Amniotic stem cell (primary cell): ENCODE results near the gene RAPGEF1.
"Not testable (repeated sequence)": the region's sequence is repeated elsewhere in the genome, so short reads cannot be mapped to it uniquely, and the experiment has no call there.

ENCODE experiments used
- DNase-seq: peaks from one replicate; lab custom pipeline; 2025; lab: John Stamatoyannopoulos, UW

The RAPGEF1 gene

DNA sequence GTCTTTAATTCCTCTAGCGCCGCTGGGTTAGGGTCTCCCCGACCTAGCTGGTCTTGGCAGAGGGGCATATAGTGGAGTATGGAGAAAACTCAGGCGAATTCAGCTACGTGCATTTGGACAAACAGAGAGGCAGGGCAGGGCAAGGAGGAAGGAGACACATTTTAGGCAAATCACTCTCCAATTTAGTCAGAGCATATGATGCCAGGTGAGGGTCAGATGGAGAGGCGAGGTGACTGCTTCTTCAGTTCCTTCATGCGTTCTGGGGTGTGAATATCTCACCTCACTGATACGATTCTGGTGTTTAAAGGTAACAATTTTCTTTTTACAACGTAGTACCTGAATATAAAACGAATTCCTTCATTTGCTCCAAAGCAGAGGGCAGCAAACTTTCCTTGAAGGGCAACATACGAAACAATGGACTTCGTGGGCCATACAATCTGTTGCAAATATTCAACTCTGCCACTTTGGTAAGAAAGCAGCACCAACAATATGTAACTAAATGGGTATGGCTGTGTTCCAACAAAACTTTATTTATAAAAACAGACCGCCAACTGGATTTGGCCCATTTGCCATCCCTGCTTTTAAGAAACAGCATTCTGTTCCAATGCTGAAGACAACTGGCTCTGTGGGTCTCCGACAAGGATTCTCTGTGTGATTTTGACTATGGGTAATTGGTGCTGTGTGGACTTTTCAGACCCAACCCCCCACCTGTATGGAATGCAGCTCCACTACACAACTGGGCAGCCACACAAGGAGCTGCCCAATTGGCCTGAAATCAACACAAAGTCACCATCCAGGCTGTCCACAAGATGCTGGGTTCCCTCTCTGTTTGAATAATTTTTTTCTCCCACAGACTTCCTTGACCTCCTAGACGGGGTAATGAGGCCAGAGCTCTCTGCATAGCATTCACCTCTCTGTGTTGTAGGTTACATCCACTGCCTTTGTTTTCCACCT is 53.8 kb downstream of the RAPGEF1 start:
- DNase-seq, result no peak

DNA sequence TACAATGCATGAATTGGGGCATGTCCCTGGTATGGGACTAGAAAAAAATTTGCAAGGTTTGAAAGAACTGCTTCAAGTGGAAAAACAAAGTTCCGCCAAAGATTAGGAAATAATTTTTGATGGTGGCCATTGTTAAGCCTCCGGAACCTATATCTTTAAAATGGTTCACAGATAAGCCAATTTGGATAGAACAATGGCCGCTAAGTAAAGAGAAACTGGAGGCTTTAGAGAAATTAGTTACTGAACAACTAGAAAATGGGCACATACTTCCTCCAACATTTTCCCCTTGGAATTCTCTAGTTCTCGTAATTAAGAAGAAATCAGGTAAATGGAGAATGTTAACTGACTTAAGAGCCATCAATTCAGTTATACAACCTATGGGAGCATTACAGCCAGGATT is 56.8 kb downstream of the RAPGEF1 start:
- DNase-seq, result not testable (repeated sequence)

DNA sequence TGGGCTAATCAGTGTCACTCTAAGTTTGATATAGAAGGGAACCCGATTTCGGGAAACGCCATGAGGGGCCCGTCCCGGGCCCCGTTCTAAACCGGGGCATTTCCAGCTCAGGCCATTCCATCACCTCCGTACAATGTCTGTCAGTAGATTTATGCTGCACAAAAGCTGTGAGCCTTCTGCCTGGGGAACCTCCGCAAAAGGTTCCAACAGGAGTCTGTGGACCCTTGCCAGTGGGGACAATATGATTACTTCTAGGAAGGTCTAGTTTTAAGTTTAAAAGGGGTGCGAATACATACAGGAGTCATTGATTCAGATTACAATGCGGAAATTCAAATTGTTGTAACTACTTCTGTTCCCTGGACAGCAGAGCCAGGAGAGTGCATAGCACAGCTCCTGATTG is 57.6 kb downstream of the RAPGEF1 start:
- DNase-seq, result no peak

DNA sequence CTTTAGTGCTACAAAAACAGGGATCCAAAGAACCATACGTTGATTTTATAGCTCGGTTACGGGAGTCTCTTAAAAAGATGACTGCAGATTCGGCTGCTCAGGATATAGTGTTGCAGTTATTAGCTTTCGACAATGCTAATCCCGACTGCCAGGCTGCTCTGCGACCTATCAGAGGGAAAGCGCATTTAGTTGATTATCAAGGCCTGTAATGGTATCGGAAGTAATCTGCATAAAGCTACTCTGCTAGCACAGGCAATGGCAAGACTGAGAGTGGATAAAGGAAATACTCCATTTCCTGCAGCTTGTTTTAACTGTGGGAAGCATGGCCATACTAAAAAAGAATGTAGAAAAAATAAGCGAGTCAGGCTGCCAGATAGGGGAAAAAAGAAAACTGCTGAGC is 58.0 kb downstream of the RAPGEF1 start:
- DNase-seq, result not testable (repeated sequence)

DNA sequence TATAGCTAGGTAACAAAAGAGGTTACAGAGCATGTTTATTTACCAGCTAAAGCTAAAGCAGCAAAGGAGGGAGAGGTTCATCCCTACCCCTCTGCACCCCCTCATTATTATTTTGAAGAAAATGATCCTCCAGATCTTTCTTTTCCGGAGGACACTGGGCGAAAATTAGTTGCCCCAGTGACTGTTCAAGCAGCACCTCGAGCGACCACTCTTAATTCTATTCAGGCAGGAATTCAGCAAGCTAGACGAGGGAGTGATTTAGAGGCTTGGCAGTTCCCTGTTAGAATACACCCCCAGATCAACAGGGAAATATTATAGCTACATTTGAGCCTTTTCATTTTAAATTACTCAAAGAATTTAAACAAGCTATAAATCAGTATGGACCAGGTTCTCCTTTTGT is 58.8 kb downstream of the RAPGEF1 start:
- DNase-seq, result not testable (repeated sequence)

DNA sequence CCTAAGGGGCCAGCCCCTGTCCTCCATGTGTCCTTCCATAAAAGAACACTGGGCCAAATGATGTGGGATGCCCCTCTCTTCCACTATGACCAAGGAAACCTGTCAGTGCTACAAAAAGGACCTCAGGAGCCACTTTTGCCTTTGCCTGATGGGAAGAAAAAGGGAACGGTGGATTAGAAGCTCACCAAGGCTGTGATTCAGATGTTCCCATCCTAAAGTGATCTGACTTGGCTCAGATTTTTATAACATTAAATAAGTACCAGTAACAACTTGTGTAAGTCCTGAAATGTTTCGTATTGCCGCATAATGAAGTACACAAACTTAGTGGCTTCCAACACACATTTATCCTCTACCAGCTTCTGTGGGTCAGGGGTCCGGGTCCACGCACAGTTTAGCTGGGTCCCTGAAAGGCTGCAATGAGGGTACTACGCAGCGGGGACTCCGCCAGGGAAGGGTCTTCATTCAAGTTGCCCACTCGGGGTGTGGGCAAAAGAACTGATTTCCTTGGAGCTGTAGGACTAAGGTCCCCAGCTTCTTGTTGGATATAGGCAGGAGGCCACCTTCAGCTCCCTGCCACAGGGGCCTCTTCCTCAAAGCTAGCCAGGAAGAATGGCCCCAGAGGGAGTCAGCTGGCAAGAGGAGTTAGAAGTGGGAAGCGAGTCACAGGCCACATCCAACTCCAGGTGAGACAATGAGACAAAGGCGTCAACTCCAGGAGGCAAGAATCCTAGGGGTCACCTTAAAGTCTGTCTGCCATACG is 60.4 kb downstream of the RAPGEF1 start:
- DNase-seq, result no peak

DNA sequence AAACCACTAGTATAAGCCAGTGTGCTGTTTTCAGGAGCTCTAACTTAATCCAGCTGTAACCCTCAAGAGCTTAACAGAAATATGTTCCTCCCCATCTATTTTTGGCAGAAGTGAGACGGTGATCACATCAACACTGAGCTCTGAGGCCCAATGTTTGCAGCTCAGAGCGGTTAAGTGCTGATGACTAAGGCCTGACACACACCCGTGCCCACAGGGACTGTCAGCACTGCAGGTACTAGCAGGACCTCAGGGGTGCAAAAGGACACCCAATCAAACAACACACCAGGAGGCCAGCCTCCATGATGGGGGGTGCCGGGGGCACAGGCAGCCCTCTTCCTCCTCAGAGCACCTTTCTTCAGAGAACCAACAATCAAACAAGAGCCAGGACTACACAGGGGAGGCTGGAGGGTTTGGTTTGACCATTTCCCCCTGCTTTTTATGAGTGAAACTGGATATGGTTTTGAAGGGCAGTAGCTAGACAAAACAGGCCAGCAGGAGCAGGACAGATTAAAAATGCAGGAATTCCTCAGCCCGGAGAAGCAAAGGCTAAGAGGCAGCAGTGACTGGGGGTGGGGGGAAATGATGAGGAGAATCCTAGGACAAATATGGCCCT is 61.3 kb downstream of the RAPGEF1 start:
- DNase-seq, result peak; percentile 81

DNA sequence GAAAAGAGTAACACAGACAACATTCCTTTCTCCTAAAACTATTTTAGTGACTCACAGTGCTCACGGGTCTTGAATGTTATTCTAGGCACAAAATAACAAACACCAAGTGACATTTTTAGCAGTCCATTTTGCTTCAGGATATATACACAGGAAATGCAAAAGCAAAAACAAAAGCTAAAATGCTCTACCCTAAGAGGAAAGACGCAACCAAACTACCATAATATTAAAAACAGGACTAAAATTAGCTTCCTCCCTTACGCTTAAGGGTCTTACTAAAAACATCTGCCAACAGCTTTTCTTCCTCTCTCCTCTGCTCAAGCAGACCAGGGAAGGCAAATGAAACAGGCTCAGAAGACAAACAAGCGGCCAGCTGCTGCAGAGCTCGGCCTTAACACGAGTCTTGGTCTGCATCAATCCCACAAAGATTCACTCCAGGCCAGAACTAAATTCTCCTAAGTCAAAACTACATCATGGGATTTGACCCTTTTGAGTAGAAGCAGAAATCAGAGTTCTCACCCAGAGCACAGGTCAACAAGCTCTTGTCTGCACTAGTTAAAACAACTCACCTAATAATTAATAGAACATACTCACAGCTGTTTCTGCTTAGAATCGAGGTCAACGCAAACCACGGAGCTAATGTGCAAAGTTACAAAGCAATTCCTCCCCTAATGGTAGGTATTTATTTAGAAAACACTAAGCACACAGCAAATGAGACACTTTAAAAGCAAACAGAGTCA is 62.3 kb downstream of the RAPGEF1 start:
- peak; percentile 31 for DNase-seq

DNA sequence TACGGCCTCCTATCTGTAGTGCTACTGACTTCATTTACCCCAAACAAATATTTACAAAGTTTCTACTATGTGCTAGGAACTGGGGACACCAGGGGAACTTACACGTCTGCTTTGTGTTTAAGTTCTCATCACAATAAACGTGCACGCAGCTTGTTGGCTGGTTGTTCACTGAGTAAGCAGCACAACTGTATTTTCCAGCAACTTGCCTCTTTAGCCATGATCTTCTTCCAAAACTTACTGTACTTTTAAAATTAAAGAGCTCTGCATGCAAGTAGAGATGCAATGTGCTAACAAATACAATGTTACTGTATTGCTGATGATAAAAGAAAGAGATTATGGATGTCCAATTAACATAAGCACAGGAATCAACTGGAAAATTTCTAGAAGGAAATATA is 62.8 kb downstream of the RAPGEF1 start:
- DNase-seq, result no peak

DNA sequence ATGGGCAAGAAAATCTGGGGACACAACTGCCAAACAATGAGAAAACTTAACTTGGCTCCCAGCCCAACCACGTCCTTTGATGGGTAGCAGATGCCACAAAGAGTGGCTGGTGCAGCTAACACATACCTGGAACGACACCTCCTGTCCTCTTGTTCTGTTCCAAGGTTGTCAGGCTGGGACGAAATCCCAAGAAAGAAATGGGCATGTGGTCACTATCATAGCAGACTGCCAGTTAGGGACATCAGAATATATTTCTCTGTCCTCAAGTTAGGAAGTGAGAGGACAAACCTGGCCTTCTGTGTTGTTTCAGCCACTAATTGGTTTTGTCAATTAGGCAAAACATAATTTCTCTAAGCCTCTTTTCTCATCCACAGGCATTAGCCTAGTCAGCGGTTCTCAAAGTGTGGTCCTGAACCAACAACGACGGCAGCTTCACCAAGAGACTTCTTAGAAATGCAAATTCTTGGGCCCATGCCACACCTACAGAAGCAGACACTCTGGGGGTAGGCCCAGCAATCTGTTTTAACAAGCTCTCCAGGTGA is 63.4 kb downstream of the RAPGEF1 start:
- no peak for DNase-seq

DNA sequence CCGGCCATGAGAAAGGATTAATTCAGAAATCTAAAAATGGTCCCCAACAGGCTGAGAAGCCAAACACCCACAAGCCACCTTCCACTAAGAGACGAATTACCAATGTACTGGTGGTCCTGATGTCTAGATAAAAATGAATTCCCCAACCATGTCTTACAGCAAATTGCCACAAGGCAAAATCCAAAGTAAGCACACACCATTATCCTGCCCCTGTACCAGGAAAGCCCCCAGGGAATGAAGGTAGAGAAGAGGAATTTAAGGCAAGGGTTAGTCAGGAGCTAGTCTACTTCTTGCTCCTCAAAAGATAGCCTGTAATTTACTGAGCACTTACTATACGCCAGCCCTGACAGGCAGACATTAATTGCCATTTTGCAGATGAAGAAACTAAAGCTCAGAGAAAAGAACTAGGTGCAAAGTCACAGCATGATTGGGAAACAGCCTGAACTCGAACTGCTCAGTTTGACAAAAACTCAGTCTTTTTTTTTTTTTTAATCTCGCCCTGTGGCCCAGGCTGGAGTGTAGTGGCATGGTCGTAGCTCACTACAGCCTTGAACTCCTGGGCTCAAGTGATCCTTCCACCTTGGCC is 64.3 kb downstream of the RAPGEF1 start:
- DNase-seq, result no peak

DNA sequence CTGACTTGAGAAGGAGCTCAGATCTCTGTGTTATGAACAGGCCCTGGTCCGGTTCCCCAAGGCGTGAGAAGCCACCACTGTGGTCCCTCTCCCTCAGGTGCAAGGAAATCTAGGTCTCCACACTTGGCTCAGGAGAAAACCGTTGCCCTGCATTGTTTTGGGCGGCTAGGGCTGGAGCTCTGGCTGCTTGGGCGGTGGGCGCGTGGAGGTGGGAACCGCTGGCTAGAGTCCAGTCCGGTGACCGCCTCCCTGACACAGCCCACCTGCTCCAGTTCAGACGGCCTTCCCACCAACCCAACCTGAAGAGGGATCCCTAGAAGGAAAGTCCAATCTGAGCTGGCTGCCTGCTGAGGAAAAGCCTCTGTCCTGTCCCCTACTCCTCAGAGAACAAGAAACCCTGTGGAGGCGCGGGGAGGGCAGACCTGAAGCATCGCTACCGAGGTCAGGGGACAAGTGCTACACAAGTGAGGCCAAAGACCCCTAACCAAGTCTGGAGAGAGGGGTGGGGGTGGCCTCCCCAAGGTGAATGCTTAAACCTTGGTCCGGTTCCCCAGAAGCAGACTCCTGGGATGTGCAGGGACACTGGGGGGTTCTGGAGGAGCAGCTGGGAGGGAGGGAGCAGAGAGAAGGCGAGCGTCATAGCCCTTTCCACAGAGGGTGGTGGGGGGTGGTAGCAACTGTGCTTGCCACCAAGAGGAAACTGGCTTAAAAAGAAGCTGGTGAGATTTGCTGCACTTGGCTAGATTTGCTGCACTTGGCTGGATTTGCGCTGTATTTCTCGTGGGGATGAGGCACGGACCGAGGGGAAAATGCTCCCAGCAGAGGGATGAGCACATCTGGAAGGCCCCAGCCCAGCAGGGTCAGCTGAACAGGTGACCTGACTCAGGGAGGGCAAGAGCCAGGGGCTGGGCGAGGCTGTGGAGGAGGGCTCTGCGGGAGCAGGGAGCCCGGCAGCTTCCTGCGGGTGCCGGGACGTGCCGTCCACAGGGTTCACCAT is 65.2 kb downstream of the RAPGEF1 start:
- DNase-seq, result no peak

DNA sequence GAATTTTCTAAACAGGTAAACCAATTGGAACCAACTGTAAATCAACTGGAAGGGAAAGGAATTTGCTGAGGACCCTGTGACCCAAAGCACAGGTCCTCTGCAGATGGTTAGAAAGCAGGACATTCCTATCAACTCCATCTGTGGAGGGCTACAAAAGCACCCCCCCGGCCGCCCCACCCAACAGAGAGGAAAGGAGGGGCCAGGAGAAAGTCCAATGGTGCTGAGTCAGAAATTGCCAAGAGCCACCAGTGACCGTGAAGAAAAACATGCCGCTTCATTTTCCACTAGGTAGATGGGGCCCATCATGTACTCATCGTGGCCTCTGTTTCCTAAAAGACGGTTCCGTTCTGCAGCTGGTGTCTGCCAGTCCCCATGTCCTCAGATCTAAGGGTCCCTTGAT is 66.3 kb downstream of the RAPGEF1 start:
- no peak for DNase-seq

DNA sequence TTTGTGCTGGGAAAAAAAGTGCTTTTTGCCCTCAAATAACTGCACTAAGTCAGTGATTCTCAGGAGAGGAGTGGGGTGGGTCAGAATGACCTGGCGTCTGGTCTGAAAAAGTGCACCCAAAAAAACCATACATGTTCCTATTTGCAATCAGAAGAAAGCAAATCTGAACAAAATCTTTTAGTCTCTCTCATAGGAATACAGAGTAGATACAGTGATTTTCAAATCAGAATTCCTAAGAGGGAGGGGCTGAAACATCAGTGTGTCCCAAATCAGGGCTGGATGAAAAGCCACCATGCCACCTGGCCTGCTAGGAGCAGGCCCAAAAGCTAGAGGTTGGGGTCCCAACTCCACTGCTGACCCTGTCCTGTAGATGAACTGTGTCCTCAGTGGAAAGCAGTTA is 66.8 kb downstream of the RAPGEF1 start:
- DNase-seq, result no peak

DNA sequence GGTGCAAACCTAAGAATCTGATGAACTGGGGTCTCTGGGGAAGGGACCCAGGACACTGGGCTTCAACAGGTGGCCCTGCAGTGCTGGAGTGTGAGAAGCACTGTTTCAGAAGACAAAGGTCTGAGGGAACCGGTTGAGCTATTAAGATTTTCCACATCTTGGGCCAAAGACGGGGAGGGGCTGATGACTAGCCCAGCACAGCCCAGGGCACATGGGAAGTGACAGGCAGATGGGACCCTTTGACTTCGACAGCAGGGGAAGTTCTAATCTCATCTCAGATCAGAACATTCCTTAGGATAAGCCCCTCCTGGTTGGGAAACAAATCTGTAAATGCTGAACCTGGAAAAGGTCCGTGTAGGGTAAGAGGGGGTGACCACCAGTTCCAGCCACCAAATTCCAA is 67.4 kb downstream of the RAPGEF1 start:
- no peak for DNase-seq

DNA sequence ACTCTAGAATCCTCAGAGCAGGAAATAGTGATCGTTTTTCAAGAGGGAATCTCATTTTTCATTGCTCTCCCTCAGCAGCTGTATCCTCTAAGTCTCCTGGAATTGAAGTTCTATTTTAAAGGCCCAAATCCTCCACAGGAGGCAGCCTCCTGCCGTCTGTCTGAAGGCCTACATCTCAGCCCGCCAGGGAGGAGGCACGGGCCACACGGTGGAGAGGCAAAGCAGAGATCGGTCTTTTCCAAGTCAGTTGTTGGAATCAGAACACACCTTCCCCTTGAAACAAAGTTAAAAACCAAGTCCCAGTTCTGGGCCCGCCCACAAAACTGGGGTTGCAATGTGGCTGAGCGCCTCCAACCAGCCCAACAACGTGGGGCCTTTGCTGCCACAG is 68.7 kb downstream of the RAPGEF1 start:
- DNase-seq, result no peak

DNA sequence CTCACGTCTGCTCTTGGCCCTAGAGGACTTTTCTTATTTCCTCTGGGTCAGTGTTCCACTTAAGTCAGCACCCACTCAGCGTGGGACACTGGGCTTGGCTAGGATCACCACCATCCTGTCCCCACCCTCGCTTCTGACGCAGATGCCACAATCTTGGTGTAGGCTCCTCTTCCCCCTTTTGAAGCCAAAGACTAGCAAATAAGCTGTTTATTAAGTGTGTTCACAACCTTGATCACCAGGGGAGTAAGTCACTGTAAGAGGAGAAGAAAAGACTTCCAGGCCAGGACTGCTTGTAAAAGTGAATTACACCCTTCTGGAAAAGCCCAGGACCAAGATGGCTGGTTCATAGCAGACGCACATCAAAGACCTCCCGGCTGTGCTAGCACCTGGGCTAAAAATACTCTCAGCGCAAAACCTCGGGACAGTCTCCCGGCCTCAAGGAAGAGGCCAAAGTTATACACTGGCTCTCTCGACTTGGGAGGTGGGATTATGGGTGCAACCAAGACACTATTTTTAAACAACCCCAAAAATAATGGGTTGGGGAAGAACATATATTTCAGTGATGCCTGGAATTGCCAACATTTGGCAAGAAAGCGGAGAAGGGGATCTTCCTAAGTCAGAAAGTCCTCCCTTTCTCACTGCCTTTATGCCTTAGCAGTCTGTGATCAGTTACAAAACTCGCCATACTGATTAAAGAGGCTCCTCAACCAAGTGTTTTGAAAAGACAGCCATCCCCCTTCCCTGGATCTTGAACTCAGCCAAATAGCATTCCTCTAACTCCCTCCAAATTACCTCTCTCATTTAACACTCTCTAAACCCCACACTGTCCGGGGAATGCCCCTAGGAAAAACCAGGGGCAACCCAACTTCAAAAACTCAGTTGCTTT is 69.4 kb downstream of the RAPGEF1 start:
- DNase-seq, result no peak

DNA sequence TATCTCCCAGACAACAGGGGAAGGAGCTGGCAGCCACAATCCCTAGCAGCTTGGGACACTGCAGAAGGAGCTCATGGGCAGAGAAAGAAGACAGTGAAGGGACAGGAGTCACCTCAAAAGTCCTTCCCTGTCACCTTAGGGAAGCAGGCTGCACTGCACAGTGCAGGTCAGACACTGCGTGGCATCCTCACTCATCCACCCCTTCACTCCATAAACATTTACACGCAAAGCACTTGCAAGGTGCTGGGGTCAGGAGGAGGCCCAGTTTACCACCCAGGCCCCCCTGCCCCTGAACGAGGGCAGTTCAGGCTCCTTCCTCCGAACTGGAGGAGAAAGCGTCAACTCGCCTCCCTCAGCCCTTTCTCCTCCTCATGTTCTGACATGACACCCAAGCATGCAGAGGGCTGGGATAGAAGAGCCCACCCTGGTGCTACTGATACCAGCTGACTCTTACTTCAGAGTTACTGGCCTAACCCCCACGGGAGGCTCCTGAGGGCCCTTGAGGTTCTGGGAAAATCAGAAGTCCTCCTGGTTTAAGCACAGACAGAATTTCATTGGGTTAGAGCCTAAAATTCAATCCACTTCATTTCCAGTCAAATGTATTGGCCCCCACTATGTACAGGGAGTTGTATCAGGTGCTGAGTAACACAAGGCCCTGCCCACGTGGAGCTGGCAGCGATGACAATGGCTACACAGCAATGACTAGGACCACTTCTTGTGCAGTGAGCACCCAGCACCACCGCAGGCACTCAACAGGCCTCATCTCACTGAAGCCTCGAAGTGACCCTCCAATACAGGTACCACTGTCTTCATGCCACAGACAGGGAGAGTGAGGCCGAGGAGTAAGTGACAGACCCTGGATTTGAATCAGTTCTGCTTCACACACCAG is 70.4 kb downstream of the RAPGEF1 start:
- DNase-seq, result no peak
